ENCODE data around the gene C3AR1. TPM values are rescaled to one million over a fixed set of nuclear protein-coding genes. Genes with fewer than 3 reads are reported as not detected.
"Not testable (repeated sequence)": the region's sequence is repeated elsewhere in the genome, so short reads cannot be mapped to it uniquely, and the experiment has no call there.

Gene C3AR1
- total and polyA plus RNA-seq, 2 donors (not counting 3 experiments of a cell fraction or from before 2014, with no cell fraction given): 0.22 to 0.70 TPM

DNA sequence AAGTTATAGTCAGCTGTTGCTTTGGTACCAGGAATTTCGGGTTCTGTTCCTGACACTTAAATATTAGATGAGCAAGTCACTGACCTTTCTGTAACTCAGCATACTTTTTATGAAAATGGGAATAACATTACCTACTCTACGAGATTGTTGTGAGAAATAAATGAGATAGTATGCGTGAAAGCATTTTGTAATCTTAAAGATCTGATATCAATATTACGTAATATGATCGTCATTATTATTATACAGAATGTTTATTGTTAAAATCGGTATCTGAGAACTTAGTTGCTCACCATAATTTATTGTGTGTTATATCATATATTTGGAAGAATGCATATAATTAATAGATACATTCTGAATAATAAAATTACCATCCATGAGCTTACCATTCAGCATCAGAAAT lies 9.8 kb upstream of the C3AR1 start:
- Histone ChIP-seq H4K20me1 (replicated peaks; ENCODE audit: control insufficient read depth, extremely low read depth, insufficient read depth, low read length) (no peaks in the 10 kb centered on the region), H3K27ac (ENCODE audit: insufficient read depth, low read depth, low read length) (no peak overlapping the region), H2AFZ (ENCODE audit: low read depth, low read length) (no peak overlapping the region), H3K27me3 (ENCODE audit: control insufficient read depth in 2 of 2, insufficient read depth in 2 of 2, low read length in 2 of 2) (no peaks in the 10 kb centered on the region), H3K79me2 (ENCODE audit: control insufficient read depth, insufficient read depth, low read length) (no peaks in the 10 kb centered on the region), H3K4me2 (ENCODE audit: insufficient read depth, low read length) (no peak overlapping the region), H3K36me3 (ENCODE audit: control insufficient read depth in 2 of 2, extremely low read depth in 1 of 2, insufficient read depth in 2 of 2, low read length in 2 of 2) (no peaks in the 10 kb centered on the region), H3K4me3 (replicated peaks in 1 of 3; ENCODE audit: insufficient read depth in 1 of 3, low read depth in 1 of 3, low read length in 3 of 3) (no peak overlapping the region), H3K9me1 (replicated peaks; ENCODE audit: control insufficient read depth, extremely low read depth, insufficient read depth, low read length) (no peaks in the 10 kb centered on the region), H3K9ac (replicated peaks; ENCODE audit: extremely low read depth, insufficient read depth, low read length) (no peak overlapping the region), H3K4me1 (ENCODE audit: control insufficient read depth, extremely low read depth, insufficient read depth, low read length) (peaks cover 9% of the 10 kb centered on the region), H3K9me3 (replicated peaks; ENCODE audit: control insufficient read depth, insufficient read depth, low read length) (no peaks in the 10 kb centered on the region)
- ChIA-PET CTCF (interaction anchor here (1.0 to 8.9 kb wide), 3 partner anchors 10 to 36 kb away, joined by 3 to 254 read pairs (median 13); partner anchors contain the start of gene C3AR1), POLR2A (no interaction called here)
- intact Hi-C loops (cut with micrococcal nuclease): no loop called here
- DNase-seq (ENCODE audit: low read depth, low spot score): no peak
- dilution Hi-C loops (cut with MboI; ENCODE audit: extremely low pct_ligation_motif_present, low sequenced_read_pairs): no loop called here
- TF ChIP-seq GATA2 (IDR thresholded peaks at IDR 0.05; ENCODE audit: insufficient read depth, insufficient read length, low read depth, low read length) (no peak), MYC (IDR thresholded peaks at IDR 0.05; ENCODE audit: low read depth, low read length) (no peak), POLR2A (IDR thresholded peaks at IDR 0.05; ENCODE audit: low read depth, low read length) (no peak), JUN (IDR thresholded peaks at IDR 0.05; ENCODE audit: borderline replicate concordance, insufficient read depth, insufficient read length, low read depth) (no peak), FOS (IDR thresholded peaks at IDR 0.05; ENCODE audit: borderline replicate concordance, insufficient read depth, low read length) (no peak), EZH2 (IDR thresholded peaks at IDR 0.05; ENCODE audit: borderline replicate concordance, low read depth, low read length, severe bottlenecking) (no peak), POLR2AphosphoS5 (IDR thresholded peaks at IDR 0.05; ENCODE audit: insufficient read depth, low read depth, low read length) (no peak), CTCF (IDR thresholded peaks at IDR 0.05; ENCODE audit: extremely low read depth in 1 of 2, insufficient read depth in 1 of 2, low read depth in 1 of 2, low read length in 2 of 2) (no peak)
- TF ChIP-seq, protein P1, sequence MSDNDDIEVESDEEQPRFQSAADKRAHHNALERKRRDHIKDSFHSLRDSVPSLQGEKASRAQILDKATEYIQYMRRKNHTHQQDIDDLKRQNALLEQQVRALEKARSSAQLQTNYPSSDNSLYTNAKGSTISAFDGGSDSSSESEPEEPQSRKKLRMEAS (IDR thresholded peaks at IDR 0.05; ENCODE audit: insufficient read depth, insufficient read length): no peak
- no peak for FAIRE-seq
- BruUV-seq (replicated peaks): no TSS peak

GRCh38 chr12:8071820-8072219 lies 5.7 kb upstream of the C3AR1 start:
- FAIRE-seq; H3K79me2 ChIP-seq (ENCODE audit: control insufficient read depth, insufficient read depth, low read length); POLR2A ChIA-PET; H2AFZ ChIP-seq (ENCODE audit: low read depth, low read length); H3K9me3 ChIP-seq (replicated peaks; ENCODE audit: control insufficient read depth, insufficient read depth, low read length); BruUV-seq (replicated peaks); H4K20me1 ChIP-seq (replicated peaks; ENCODE audit: control insufficient read depth, extremely low read depth, insufficient read depth, low read length); H3K36me3 ChIP-seq (ENCODE audit: control insufficient read depth in 2 of 2, extremely low read depth in 1 of 2, insufficient read depth in 2 of 2, low read length in 2 of 2); H3K27ac ChIP-seq (ENCODE audit: insufficient read depth, low read depth, low read length); H3K4me2 ChIP-seq (ENCODE audit: insufficient read depth, low read length); H3K4me1 ChIP-seq (ENCODE audit: control insufficient read depth, extremely low read depth, insufficient read depth, low read length); H3K27me3 ChIP-seq (ENCODE audit: control insufficient read depth in 2 of 2, insufficient read depth in 2 of 2, low read length in 2 of 2); intact Hi-C loops (cut with micrococcal nuclease); H3K9ac ChIP-seq (replicated peaks; ENCODE audit: extremely low read depth, insufficient read depth, low read length); H3K4me3 ChIP-seq (replicated peaks in 1 of 3; ENCODE audit: insufficient read depth in 1 of 3, low read depth in 1 of 3, low read length in 3 of 3); DNase-seq (ENCODE audit: low read depth, low spot score); H3K9me1 ChIP-seq (replicated peaks; ENCODE audit: control insufficient read depth, extremely low read depth, insufficient read depth, low read length); dilution Hi-C loops (cut with MboI; ENCODE audit: extremely low pct_ligation_motif_present, low sequenced_read_pairs): not testable (repeated sequence)
- CTCF ChIA-PET: interaction anchor here (4.4 kb wide), 1 partner anchor 26 kb away, joined by 13 read pairs; no protein-coding TSS in a partner anchor

Measured in endothelial cell of umbilical vein (primary cell).